HuH-7.5 (cell line): Measurements from ENCODE around the gene FOXF1.

Experiments
- DNase-seq: peaks from one replicate; pipeline ENCODE4 v3.0.0; 2011; ENCODE audit warnings: low spot score

The FOXF1 gene

GRCh38 chr16:86492961-86493629, 17.2 kb upstream of the FOXF1 start:
- DNase-seq: no peak

- DNase-seq: no peak
These were observed 16.2 kb upstream of the FOXF1 start for GRCh38 chr16:86494039-86494564.

GRCh38 chr16:86494565-86495356, 15.6 kb upstream of the FOXF1 start:
- DNase-seq: no peak

GRCh38 chr16:86495357-86495701, 15.0 kb upstream of the FOXF1 start:
- DNase-seq: no peak

- no peak for DNase-seq
These were observed 14.5 kb upstream of the FOXF1 start for GRCh38 chr16:86495756-86496261.

GRCh38 chr16:86496262-86496928, 13.9 kb upstream of the FOXF1 start:
- no peak for DNase-seq

- no peak for DNase-seq
These were observed 13.3 kb upstream of the FOXF1 start for GRCh38 chr16:86496929-86497461.

GRCh38 chr16:86497551-86498021, 12.7 kb upstream of the FOXF1 start:
- DNase-seq: no peak

- no peak for DNase-seq
These were observed 12.1 kb upstream of the FOXF1 start for GRCh38 chr16:86498155-86498670.

GRCh38 chr16:86498671-86499439, 11.5 kb upstream of the FOXF1 start:
- DNase-seq: no peak

GRCh38 chr16:86499440-86499786, 10.9 kb upstream of the FOXF1 start:
- DNase-seq: no peak

GRCh38 chr16:86499889-86500707, 10.2 kb upstream of the FOXF1 start:
- DNase-seq: no peak

GRCh38 chr16:86500708-86501510, 9.4 kb upstream of the FOXF1 start:
- no peak for DNase-seq

GRCh38 chr16:86501989-86502855, 8.1 kb upstream of the FOXF1 start:
- DNase-seq: no peak

- DNase-seq: no peak
These were observed 7.2 kb upstream of the FOXF1 start for GRCh38 chr16:86502856-86503748.

- no peak for DNase-seq
These were observed 6.5 kb upstream of the FOXF1 start for GRCh38 chr16:86503830-86504229.

- no peak for DNase-seq
These were observed 5.8 kb upstream of the FOXF1 start for GRCh38 chr16:86504315-86505184.
